Thymus (tissue), 11 donors: ENCODE results near the gene CCL23. TPM values are rescaled to one million over a fixed set of nuclear protein-coding genes. Genes with fewer than 3 reads are reported as not detected.

Source experiments
- DNase-seq, 9 donors: peaks; one replicate each; pipeline ENCODE4 v3.0.0-alpha.2; 2013; ENCODE audit warnings: low spot score in 9 of 9, low read depth in 6 of 9, missing footprints in 1 of 9
- H3K27ac ChIP-seq, 2 donors: one replicate each; pipeline ENCODE4 v1.5.1; 2013; ENCODE audit warnings: control low read depth in 1 of 2, low read depth in 1 of 2, low read length in 1 of 2, mild to moderate bottlenecking in 1 of 2, moderate library complexity in 1 of 2
- H3K27me3 ChIP-seq, 2 donors: one replicate each; pipeline ENCODE4 v1.5.1; 2013; ENCODE audit warnings: low read length in 1 of 2; ENCODE audit not compliant: control insufficient read depth in 2 of 2, insufficient read depth in 1 of 2
- H3K36me3 ChIP-seq, 2 donors: one replicate each; pipeline ENCODE4 v1.5.1; 2013; ENCODE audit warnings: low read length in 1 of 2, mild to moderate bottlenecking in 1 of 2, moderate library complexity in 1 of 2; ENCODE audit not compliant: control insufficient read depth in 2 of 2, insufficient read depth in 2 of 2
- H3K4me1 ChIP-seq, 2 donors: one replicate each; pipeline ENCODE4 v1.5.1; 2013; ENCODE audit warnings: low read length in 2 of 2; ENCODE audit not compliant: control insufficient read depth in 2 of 2, insufficient read depth in 2 of 2
- H3K4me3 ChIP-seq, 2 donors: one replicate each; pipeline ENCODE4 v1.5.1; 2013; ENCODE audit warnings: low read length in 2 of 2, control low read depth in 1 of 2, mild to moderate bottlenecking in 1 of 2
- H3K9me3 ChIP-seq, 2 donors: one replicate each; pipeline ENCODE4 v1.5.1; 2013; ENCODE audit warnings: low read length in 1 of 2, mild to moderate bottlenecking in 1 of 2; ENCODE audit not compliant: control insufficient read depth in 2 of 2, insufficient read depth in 1 of 2
- WGBS: extraction: QIAGEN DNeasy Blood & Tissue Kit; methylation state at CpG from one replicate; pipeline ENCODE4 v1.1.7; 2013; 5-methylcytosine and 5-hydroxymethylcytosine counted together
- polyA plus RNA-seq: library from polyadenylated mRNA; stranded (reverse); fragments of 200-250 nt; gene quantifications from one replicate; pipeline ENCODE4 v1.2.3, GENCODE V29; 2013
- total RNA-seq: library from RNA; stranded (reverse); fragments of 120-200 nt; gene quantifications from one replicate; pipeline ENCODE4 v1.2.4, GENCODE V29; 2013
- donor health status: healthy.

The CCL23 gene
- total and polyA plus RNA-seq, 2 donors: 0.61 to 4.2 TPM

- H3K36me3 ChIP-seq: no peaks in the 10 kb centered on the region
- 95% methylated on average over 7 of the region's 7 CpGs for WGBS
- no peak for DNase-seq
These were observed 52.5 kb downstream of the CCL23 start for GRCh38 chr17:35965272-35965671.

DNA sequence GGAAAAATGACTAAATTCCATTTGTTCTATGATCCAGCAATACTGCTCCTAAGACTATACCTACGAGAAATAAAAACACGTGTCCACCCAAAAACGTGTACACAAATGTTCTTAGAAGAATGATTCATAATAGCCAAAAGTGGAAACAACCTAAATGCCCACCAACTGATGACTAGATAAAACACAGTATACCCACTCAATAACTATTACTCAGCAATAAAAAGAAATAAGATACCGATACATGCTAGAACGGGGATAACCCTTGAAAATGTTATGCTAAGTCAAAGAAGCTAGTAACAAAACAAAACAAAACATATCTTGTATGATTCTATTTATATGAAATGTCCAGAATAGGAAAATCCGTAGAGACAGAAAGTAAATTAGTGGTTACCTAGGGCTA, 54.1 kb downstream of the CCL23 start:
- H3K27me3 ChIP-seq: no peaks in the 10 kb centered on the region
- no peak overlapping the region for H3K27ac ChIP-seq
- no peaks in the 10 kb centered on the region for H3K9me3 ChIP-seq
- no peaks in the 10 kb centered on the region for H3K36me3 ChIP-seq
- WGBS: 92% methylated on average over 6 of the region's 6 CpGs
- no peaks in the 10 kb centered on the region for H3K4me1 ChIP-seq
- DNase-seq: no peak
- no peak overlapping the region for H3K4me3 ChIP-seq

More at GRCh38 chr17:35965272-35965671, 52.5 kb downstream of the CCL23 start:
- Histone ChIP-seq H3K4me3 (no peak overlapping the region), H3K27me3 (no peaks in the 10 kb centered on the region), H3K27ac (no peak overlapping the region), H3K9me3 (no peaks in the 10 kb centered on the region), H3K4me1 (no peaks in the 10 kb centered on the region)

Other genes with a start within 250 kb of the CCL23 start
- 1.1 TPM for gene MMP28, start 222.3 kb downstream of the CCL23 start, total RNA-seq
- gene MMP28, start 222.3 kb downstream of the CCL23 start, polyA plus RNA-seq: 4.7 TPM
- 26.1 TPM for gene TAF15, start 208.5 kb downstream of the CCL23 start, total RNA-seq
- gene TAF15, start 208.5 kb downstream of the CCL23 start, polyA plus RNA-seq: 95.9 TPM
- 0.05 TPM for gene HEATR9, start 149.1 kb downstream of the CCL23 start, total RNA-seq
- gene HEATR9, start 149.1 kb downstream of the CCL23 start, polyA plus RNA-seq: 0.82 TPM
- gene CCL5, start 137.6 kb downstream of the CCL23 start, total RNA-seq: 26.7 TPM
- gene CCL5, start 137.6 kb downstream of the CCL23 start, polyA plus RNA-seq: 27.4 TPM
- 5.7 TPM for gene RDM1, start 87.2 kb downstream of the CCL23 start, total RNA-seq
- gene RDM1, start 87.2 kb downstream of the CCL23 start, polyA plus RNA-seq: 1.1 TPM
- not detected for gene LYZL6, start 74.3 kb downstream of the CCL23 start, total RNA-seq
- gene LYZL6, start 74.3 kb downstream of the CCL23 start, polyA plus RNA-seq: 0.11 TPM
- gene CCL16, start 36.5 kb downstream of the CCL23 start, total RNA-seq: 0.09 TPM
- gene CCL16, start 36.5 kb downstream of the CCL23 start, polyA plus RNA-seq: 0.46 TPM
- 4.1 TPM for gene CCL14, start 31.2 kb downstream of the CCL23 start, total RNA-seq
- gene CCL14, start 31.2 kb downstream of the CCL23 start, polyA plus RNA-seq: 94.2 TPM
- not detected for gene CCL15, start 16.4 kb downstream of the CCL23 start, total RNA-seq
- 0.73 TPM for gene CCL15, start 16.4 kb downstream of the CCL23 start, polyA plus RNA-seq
- gene CCL18, start 46.3 kb upstream of the CCL23 start, total RNA-seq: 9.3 TPM
- gene CCL18, start 46.3 kb upstream of the CCL23 start, polyA plus RNA-seq: 461 TPM
- gene CCL3, start 72.2 kb upstream of the CCL23 start, total RNA-seq: 15.9 TPM
- gene CCL3, start 72.2 kb upstream of the CCL23 start, polyA plus RNA-seq: 38.5 TPM
- gene CCL4, start 85.9 kb upstream of the CCL23 start, total RNA-seq: 7.3 TPM
- 15.4 TPM for gene CCL4, start 85.9 kb upstream of the CCL23 start, polyA plus RNA-seq
- 1.3 TPM for gene TBC1D3B, start 158.7 kb upstream of the CCL23 start, total RNA-seq
- 3.9 TPM for gene TBC1D3B, start 158.7 kb upstream of the CCL23 start, polyA plus RNA-seq
- 4.3 TPM for gene CCL3L1, start 178.8 kb upstream of the CCL23 start, total RNA-seq
- gene CCL3L1, start 178.8 kb upstream of the CCL23 start, polyA plus RNA-seq: 1.9 TPM
- 11.8 TPM for gene CCL4L2, start 193.1 kb upstream of the CCL23 start, total RNA-seq
- 2.4 TPM for gene CCL4L2, start 193.1 kb upstream of the CCL23 start, polyA plus RNA-seq
- gene TBC1D3I, start 246.6 kb upstream of the CCL23 start, total RNA-seq: not detected
- gene TBC1D3I, start 246.6 kb upstream of the CCL23 start, polyA plus RNA-seq: 0.87 TPM